Prostate gland (tissue), 2 donors: ENCODE results near the gene SRSF7. TPM values are rescaled to one million over a fixed set of nuclear protein-coding genes. Genes with fewer than 3 reads are reported as not detected.
"Not testable (repeated sequence)": the region's sequence is repeated elsewhere in the genome, so short reads cannot be mapped to it uniquely, and the experiment has no call there.

Experiments used
- DNase-seq: peaks from one replicate; pipeline ENCODE4 v3.0.0-alpha.2; 2019; ENCODE audit warnings: low spot score
- H3K27ac ChIP-seq, 2 donors: fragments of 200-600 bp; sonication (generic); 2 replicates each; pipeline ENCODE4 v1.5.1; 2017 to 2019
- H3K27me3 ChIP-seq: fragments of 200-600 bp; sonication (generic); replicated peaks from 2 replicates; pipeline ENCODE4 v1.5.1; 2019; ENCODE audit not compliant: insufficient read depth
- H3K36me3 ChIP-seq, 2 donors: fragments of 200-600 bp; sonication (generic); 1 replicate in 1 of 2; 2 replicates in 1 of 2; pipeline versions ENCODE4 v1.5.1 to v1.8.1; 2017 to 2019
- H3K4me1 ChIP-seq: fragments of 200-600 bp; sonication (generic); replicated peaks from 2 replicates; pipeline ENCODE4 v1.5.1; 2019
- H3K4me3 ChIP-seq, 2 donors: fragments of 200-600 bp; sonication (generic); 2 replicates each; pipeline ENCODE4 v1.5.1; 2017 to 2019
- H3K9me3 ChIP-seq: fragments of 200-600 bp; sonication (generic); 2 replicates; pipeline ENCODE4 v1.5.1; 2017
- POLR2A ChIP-seq: fragments of 450-650 bp; IDR thresholded peaks from one replicate; pipeline ENCODE4 v1.6.1; 2016; ENCODE audit warnings: antibody characterized with exemption, mild to moderate bottlenecking
- POLR2AphosphoS5 ChIP-seq: sonication (generic); formaldehyde crosslinking; IDR thresholded peaks from one replicate; pipeline ENCODE4 v1.6.1; 2017; ENCODE audit warnings: antibody characterized with exemption
- WGBS: methylation state at CpG from one replicate; pipeline ENCODE4 v1.1.5; 2018; 5-methylcytosine and 5-hydroxymethylcytosine counted together
- intact Hi-C: fragments of 100-400 bp; cut with DNase I; formaldehyde crosslinking; loops from one replicate; pipeline ENCODE4 v1.14.2; 2022
- total RNA-seq, 2 donors: library from RNA; depleted of rRNA; stranded (reverse); fragments of >200 nt; gene quantifications; one replicate each; pipeline ENCODE4 v1.1.0, GENCODE V29; 2016
- TF ChIP-seq, protein P1 (sequence below), 4 experiments: fragments of 200-600 bp in 2 of 4; fragments of 450-650 bp in 2 of 4; sonication (generic) in 2 of 4; IDR thresholded peaks; 1 replicate in 3 of 4; 2 replicates in 1 of 4; pipeline ENCODE4 v1.5.1; 2016 to 2019; ENCODE audit warnings: antibody characterized with exemption in 4 of 4, mild to moderate bottlenecking in 2 of 4, moderate library complexity in 2 of 4

SRSF7 gene
- total RNA-seq, 2 donors from 2014 or later, result 73.2 to 84.4 TPM

DNA sequence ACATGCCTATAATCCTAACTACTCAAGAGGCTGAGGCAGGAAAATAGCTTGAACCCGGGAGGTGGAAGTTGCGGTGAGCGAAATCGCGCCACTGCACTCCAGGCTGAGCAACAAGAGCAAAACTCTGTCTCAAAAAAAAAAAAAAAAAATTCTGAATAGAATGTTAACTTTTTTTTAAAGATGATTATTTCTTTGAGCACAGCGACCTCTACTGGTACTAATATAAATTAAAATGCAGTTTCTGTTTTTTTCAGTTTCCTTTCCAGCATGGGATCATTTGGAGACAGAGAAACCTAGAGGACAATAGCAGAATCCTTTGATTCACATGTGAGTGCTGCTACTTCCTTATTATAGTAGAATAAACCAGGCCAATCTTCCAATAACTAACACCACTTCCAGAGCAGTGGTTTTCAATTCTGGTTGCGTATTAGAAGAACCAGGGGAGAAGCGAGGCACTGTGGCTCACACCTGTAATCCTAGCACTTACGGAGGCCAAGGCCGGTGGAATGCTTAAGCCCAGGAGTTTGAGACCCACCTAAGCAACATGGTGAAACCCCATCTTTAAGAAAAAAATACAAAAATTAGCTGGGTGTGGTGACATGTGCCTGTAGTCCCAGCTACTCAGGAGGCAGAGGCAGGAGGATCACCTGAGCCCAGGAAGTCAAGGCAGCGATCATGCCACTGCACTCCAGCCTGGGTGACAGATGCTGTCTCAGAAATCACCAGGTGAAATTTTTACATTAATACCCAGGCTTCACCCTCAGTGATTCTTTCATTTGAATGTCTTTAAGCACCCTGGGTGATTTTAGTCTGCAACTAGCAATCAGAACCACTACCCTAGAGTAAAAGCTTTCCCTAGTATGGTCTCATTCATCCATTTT is 10.1 kb downstream of the SRSF7 start:
- Histone ChIP-seq H3K27me3 (no peaks in the 10 kb centered on the region), H3K9me3 (no peaks in the 10 kb centered on the region), H3K4me3 (no peak overlapping the region), H3K27ac (peak overlapping the region in 1 of 2 donors; percentile 34), H3K4me1 (peaks cover 3% of the 10 kb centered on the region), H3K36me3 (no peaks in the 10 kb centered on the region)
- DNase-seq, result no peak
- intact Hi-C loops, result loop anchor here (5.0 kb wide), 1 partner anchor 204 kb away; no protein-coding TSS in a partner anchor
- TF ChIP-seq, protein P1, sequence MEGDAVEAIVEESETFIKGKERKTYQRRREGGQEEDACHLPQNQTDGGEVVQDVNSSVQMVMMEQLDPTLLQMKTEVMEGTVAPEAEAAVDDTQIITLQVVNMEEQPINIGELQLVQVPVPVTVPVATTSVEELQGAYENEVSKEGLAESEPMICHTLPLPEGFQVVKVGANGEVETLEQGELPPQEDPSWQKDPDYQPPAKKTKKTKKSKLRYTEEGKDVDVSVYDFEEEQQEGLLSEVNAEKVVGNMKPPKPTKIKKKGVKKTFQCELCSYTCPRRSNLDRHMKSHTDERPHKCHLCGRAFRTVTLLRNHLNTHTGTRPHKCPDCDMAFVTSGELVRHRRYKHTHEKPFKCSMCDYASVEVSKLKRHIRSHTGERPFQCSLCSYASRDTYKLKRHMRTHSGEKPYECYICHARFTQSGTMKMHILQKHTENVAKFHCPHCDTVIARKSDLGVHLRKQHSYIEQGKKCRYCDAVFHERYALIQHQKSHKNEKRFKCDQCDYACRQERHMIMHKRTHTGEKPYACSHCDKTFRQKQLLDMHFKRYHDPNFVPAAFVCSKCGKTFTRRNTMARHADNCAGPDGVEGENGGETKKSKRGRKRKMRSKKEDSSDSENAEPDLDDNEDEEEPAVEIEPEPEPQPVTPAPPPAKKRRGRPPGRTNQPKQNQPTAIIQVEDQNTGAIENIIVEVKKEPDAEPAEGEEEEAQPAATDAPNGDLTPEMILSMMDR (IDR thresholded peaks at IDR 0.05), result peak; percentile 35 to 95 (median 81)
- TF ChIP-seq POLR2AphosphoS5, result peak; percentile 18
- TF ChIP-seq POLR2A, result no peak
- 66% methylated on average over 11 of the region's 11 CpGs for WGBS

- TF ChIP-seq, protein P1 (IDR thresholded peaks at IDR 0.05), result no peak
- TF ChIP-seq POLR2A (no peak), POLR2AphosphoS5 (no peak)
- no peaks in the 10 kb centered on the region for H3K27me3 ChIP-seq
- no peaks in the 10 kb centered on the region for H3K36me3 ChIP-seq
- no peak overlapping the region for H3K27ac ChIP-seq
- DNase-seq, result no peak
- H3K4me3 ChIP-seq, result no peak overlapping the region
- intact Hi-C loops, result loop anchor here (5.0 kb wide), 2 partner anchors 137 to 422 kb away; partner anchors contain the start of gene HNRNPLL
- H3K9me3 ChIP-seq, result no peaks in the 10 kb centered on the region
- WGBS, result 96% methylated on average over 2 of the region's 2 CpGs
- peaks cover 3% of the 10 kb centered on the region for H3K4me1 ChIP-seq
Observed at GRCh38 chr2:38739524-38739923, 11.6 kb downstream of the SRSF7 start.

GRCh38 chr2:38737925-38738324 is 13.2 kb downstream of the SRSF7 start:
- 86% methylated on average over 3 of the region's 3 CpGs for WGBS
- H3K4me1 ChIP-seq, result peaks cover under 1% of the 10 kb centered on the region

DNA sequence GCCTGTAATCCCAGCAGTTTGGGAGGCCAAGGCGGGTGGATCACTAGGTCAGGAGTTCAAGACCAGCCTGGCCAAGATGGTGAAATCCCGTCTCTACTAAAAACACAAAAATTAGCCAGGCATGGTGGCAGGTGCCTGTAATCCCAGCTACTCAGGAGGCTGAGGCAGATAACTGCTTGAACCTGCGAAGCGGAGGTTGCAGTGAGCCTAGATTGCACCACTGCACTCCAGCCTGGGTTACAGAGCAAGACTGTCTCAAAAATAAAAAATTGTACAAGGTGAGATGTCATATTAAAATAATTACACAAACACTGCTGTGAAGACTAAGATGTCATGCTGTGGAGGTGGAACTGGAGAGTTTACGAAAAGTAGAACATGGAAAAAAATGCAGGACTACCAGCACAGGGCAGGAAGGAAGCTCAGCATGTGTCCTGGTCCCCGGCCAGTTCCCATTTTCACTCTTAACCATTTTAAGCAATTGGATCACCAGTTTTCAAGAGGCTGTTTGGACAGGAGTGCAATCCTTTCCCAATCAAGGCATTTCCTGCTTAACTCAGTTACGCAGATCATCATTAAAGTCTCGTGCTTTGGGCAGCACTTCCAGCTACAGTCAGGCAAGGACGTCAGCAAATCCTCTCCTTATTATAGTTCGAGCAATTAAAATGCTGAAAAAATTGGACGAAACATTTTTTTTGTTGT is 14.0 kb downstream of the SRSF7 start:
- not testable (repeated sequence) for H3K27me3 ChIP-seq, H3K4me1 ChIP-seq, H3K4me3 ChIP-seq, H3K9me3 ChIP-seq, H3K36me3 ChIP-seq, DNase-seq
- peak; percentile 84 for TF ChIP-seq POLR2AphosphoS5
- intact Hi-C loops, result loop anchor here (5.0 kb wide), 2 partner anchors 135 to 420 kb away; partner anchors contain the start of gene HNRNPLL
- 74% methylated on average over 11 of the region's 11 CpGs for WGBS
- H3K27ac ChIP-seq, result peak overlapping the region; percentile 68

More at GRCh38 chr2:38737925-38738324, 13.2 kb downstream of the SRSF7 start:
- Histone ChIP-seq H3K27ac (peak overlapping the region; percentile 68), H3K9me3 (no peaks in the 10 kb centered on the region), H3K27me3 (no peaks in the 10 kb centered on the region), H3K4me3 (no peak overlapping the region), H3K36me3 (no peaks in the 10 kb centered on the region)
- TF ChIP-seq POLR2A (no peak), POLR2AphosphoS5 (no peak)
- TF ChIP-seq, protein P1 (IDR thresholded peaks at IDR 0.05), result no peak
- no peak for DNase-seq
- intact Hi-C loops, result loop anchor here (5.0 kb wide), 2 partner anchors 136 to 421 kb away; partner anchors contain the start of gene HNRNPLL

GRCh38 chr2:38735999-38736320 is 15.2 kb downstream of the SRSF7 start:
- Histone ChIP-seq H3K4me1 (no peaks in the 10 kb centered on the region), H3K9me3 (no peaks in the 10 kb centered on the region), H3K36me3 (no peaks in the 10 kb centered on the region), H3K4me3 (no peak overlapping the region), H3K27me3 (no peaks in the 10 kb centered on the region), H3K27ac (peak overlapping the region; percentile 40 to 68)
- WGBS, result 70% methylated on average over 4 of the region's 4 CpGs
- intact Hi-C loops, result loop anchor here (5.0 kb wide), 2 partner anchors 134 to 419 kb away; partner anchors contain the start of gene HNRNPLL
- DNase-seq, result no peak
- TF ChIP-seq, protein P1 (IDR thresholded peaks at IDR 0.05), result no peak
- TF ChIP-seq POLR2A (no peak), POLR2AphosphoS5 (no peak)
